PC-9 (cell line): ENCODE results near the gene GABPB2. TPM values are rescaled to one million over a fixed set of nuclear protein-coding genes. Genes with fewer than 3 reads are reported as not detected.

Source experiments
- BruUV-seq: library from RNA; stranded (reverse); fragments of 400-500 nt; replicated peaks from 2 replicates; lab custom pipeline; 2021; lab: Mats Ljungman, UMichigan
- CTCF ChIA-PET: fragments of 300-600 bp; sonication (Branson Sonifier 250); formaldehyde crosslinking; loops from one replicate; lab custom pipeline; 2022; ENCODE audit warnings: antibody characterized with exemption; lab: Charles Lee
- POLR2A ChIA-PET: fragments of 300-600 bp; sonication (Branson Sonifier 250); formaldehyde crosslinking; loops from one replicate; lab custom pipeline; 2022; ENCODE audit warnings: antibody characterized with exemption; ENCODE audit not compliant: unreplicated experiment; lab: Charles Lee
- DNase-seq, 2 experiments: peaks; one replicate each; pipeline versions ENCODE4 v3.0.0 to v3.0.0-alpha.2; 2015 to 2022; ENCODE audit warnings: mixed read lengths in 1 of 2
- H2AFZ ChIP-seq: fragments of 200-600 bp; sonication (generic); 2 replicates; pipeline ENCODE4 v1.8.1; 2017; ENCODE audit warnings: antibody characterized with exemption
- H3F3A ChIP-seq: fragments of 200-600 bp; sonication (generic); 2 replicates; pipeline ENCODE4 v1.8.1; 2017; ENCODE audit warnings: antibody characterized with exemption, mild to moderate bottlenecking, low read depth; ENCODE audit not compliant: insufficient read depth
- H3K27ac ChIP-seq: fragments of 200-600 bp; sonication (generic); 2 replicates; pipeline ENCODE4 v1.6.1; 2016; ENCODE audit warnings: mixed run types
- H3K27me3 ChIP-seq: fragments of 200-600 bp; sonication (generic); 2 replicates; pipeline ENCODE4 v1.6.1; 2016; ENCODE audit warnings: low read depth, mixed run types; ENCODE audit not compliant: insufficient read depth
- H3K36me3 ChIP-seq: fragments of 200-600 bp; sonication (generic); 2 replicates; pipeline ENCODE4 v1.6.1; 2016; ENCODE audit warnings: low read depth, mixed run types
- H3K4me1 ChIP-seq: fragments of 200-600 bp; sonication (generic); replicated peaks from 2 replicates; pipeline ENCODE4 v1.6.1; 2016; ENCODE audit warnings: mixed run types; ENCODE audit not compliant: insufficient read depth
- H3K4me2 ChIP-seq: fragments of 200-600 bp; sonication (generic); 2 replicates; pipeline ENCODE4 v1.6.1; 2017; ENCODE audit warnings: mixed run types
- H3K4me3 ChIP-seq: fragments of 200-600 bp; sonication (generic); 2 replicates; pipeline ENCODE4 v1.6.1; 2016; ENCODE audit warnings: mixed run types
- H3K79me2 ChIP-seq: fragments of 200-600 bp; sonication (generic); 2 replicates; pipeline ENCODE4 v1.6.1; 2017; ENCODE audit warnings: low read depth, mixed run types
- H3K9me2 ChIP-seq: fragments of 200-600 bp; sonication (generic); 2 replicates; pipeline ENCODE4 v1.8.1; 2017; ENCODE audit warnings: mild to moderate bottlenecking; ENCODE audit not compliant: insufficient read depth
- H3K9me3 ChIP-seq: fragments of 200-600 bp; sonication (generic); 2 replicates; pipeline ENCODE4 v1.8.1; 2016; ENCODE audit warnings: low read depth; ENCODE audit not compliant: insufficient read depth
- H4K20me1 ChIP-seq: fragments of 200-600 bp; sonication (generic); 2 replicates; pipeline ENCODE4 v1.8.1; 2017; ENCODE audit not compliant: insufficient read depth
- CTCF ChIP-seq: fragments of 200-600 bp; sonication (generic); conservative IDR thresholded peaks from 2 replicates; pipeline ENCODE4 v1.6.1; 2017; ENCODE audit warnings: mixed run types, antibody characterized with exemption, mild to moderate bottlenecking, moderate library complexity
- EZH2 ChIP-seq: fragments of 200-600 bp; sonication (generic); IDR thresholded peaks from 2 replicates; pipeline ENCODE4 v1.8.0; 2017; ENCODE audit warnings: antibody characterized with exemption, low read depth
- intact Hi-C: fragments of 100-400 bp; cut with micrococcal nuclease; formaldehyde crosslinking; loops from one replicate; pipeline ENCODE4 v1.10.0; 2022; ENCODE audit not compliant: unreplicated experiment
- total RNA-seq: library from RNA; stranded (reverse); gene quantifications from 2 replicates; pipeline ENCODE4 v1.2.3, GENCODE V29; 2021

Gene GABPB2
- total RNA-seq, 1 experiment from 2014 or later: 6.6 TPM

GRCh38 chr1:151098126-151098525 is 27.6 kb downstream of the GABPB2 start:
- Histone ChIP-seq H3K4me3 (no peak overlapping the region), H2AFZ (no peak overlapping the region), H3K9me2 (no peaks in the 10 kb centered on the region), H3K9me3 (no peaks in the 10 kb centered on the region), H3F3A (peaks cover 8% of the 10 kb centered on the region; the same call in 1 of the 2 replicates), H3K27me3 (no peaks in the 10 kb centered on the region), H3K4me1 (peaks cover 3% of the 10 kb centered on the region; the same call in 1 of the 2 replicates), H3K79me2 (no peaks in the 10 kb centered on the region), H3K27ac (no peak overlapping the region), H3K4me2 (no peak overlapping the region), H3K36me3 (no peaks in the 10 kb centered on the region), H4K20me1 (no peaks in the 10 kb centered on the region)
- ChIA-PET CTCF (interaction anchor here (0.6 to 0.7 kb wide), 2 partner anchors 12 to 43 kb away, joined by 4 to 6 read pairs; no protein-coding TSS in a partner anchor), POLR2A (no interaction called here)
- BruUV-seq: no TSS peak
- no peak for DNase-seq
- TF ChIP-seq CTCF: no peak
- no peak for TF ChIP-seq EZH2
- intact Hi-C loops: no loop called here

- ChIA-PET POLR2A (no interaction called here), CTCF (no interaction called here)
- Histone ChIP-seq H3K9me3 (no peaks in the 10 kb centered on the region), H4K20me1 (no peaks in the 10 kb centered on the region), H3K79me2 (no peaks in the 10 kb centered on the region), H3K36me3 (no peaks in the 10 kb centered on the region), H3K27me3 (no peaks in the 10 kb centered on the region), H3K27ac (no peak overlapping the region), H3F3A (no peaks in the 10 kb centered on the region), H3K4me3 (no peak overlapping the region), H2AFZ (no peak overlapping the region), H3K9me2 (no peaks in the 10 kb centered on the region), H3K4me1 (no peaks in the 10 kb centered on the region), H3K4me2 (no peak overlapping the region)
- intact Hi-C loops: no loop called here
- DNase-seq: no peak
- TF ChIP-seq CTCF (no peak), EZH2 (no peak)
- BruUV-seq: no TSS peak
Measured at GRCh38 chr1:151104630-151105029, 34.1 kb downstream of the GABPB2 start.

GRCh38 chr1:151106894-151107293 is 36.3 kb downstream of the GABPB2 start:
- TF ChIP-seq EZH2: no peak
- no peaks in the 10 kb centered on the region for H3K4me1 ChIP-seq
- no peaks in the 10 kb centered on the region for H3F3A ChIP-seq
- no peak overlapping the region for H3K27ac ChIP-seq
- no TSS peak for BruUV-seq
- no peaks in the 10 kb centered on the region for H3K36me3 ChIP-seq
- intact Hi-C loops: no loop called here
- no peaks in the 10 kb centered on the region for H3K27me3 ChIP-seq
- H3K79me2 ChIP-seq: no peaks in the 10 kb centered on the region
- no peak for DNase-seq
- H3K4me2 ChIP-seq: no peak overlapping the region
- no peaks in the 10 kb centered on the region for H3K9me2 ChIP-seq
- ChIA-PET POLR2A (no interaction called here), CTCF (no interaction called here)
- no peak overlapping the region for H2AFZ ChIP-seq
- no peaks in the 10 kb centered on the region for H4K20me1 ChIP-seq
- no peaks in the 10 kb centered on the region for H3K9me3 ChIP-seq
- no peak overlapping the region for H3K4me3 ChIP-seq

GRCh38 chr1:151108331-151108730 is 37.8 kb downstream of the GABPB2 start:
- H3K79me2 ChIP-seq: no peaks in the 10 kb centered on the region
- H3K36me3 ChIP-seq: no peaks in the 10 kb centered on the region
- no peaks in the 10 kb centered on the region for H3F3A ChIP-seq
- no TSS peak for BruUV-seq
- no peak overlapping the region for H3K4me3 ChIP-seq
- H3K27ac ChIP-seq: no peak overlapping the region
- CTCF ChIA-PET: no interaction called here
- no peaks in the 10 kb centered on the region for H3K27me3 ChIP-seq
- intact Hi-C loops: no loop called here
- TF ChIP-seq EZH2 (no peak), CTCF (no peak)
- H3K4me2 ChIP-seq: no peak overlapping the region
- H3K9me2 ChIP-seq: no peaks in the 10 kb centered on the region
- no peaks in the 10 kb centered on the region for H3K9me3 ChIP-seq
- POLR2A ChIA-PET: no interaction called here
- no peaks in the 10 kb centered on the region for H3K4me1 ChIP-seq
- H4K20me1 ChIP-seq: no peaks in the 10 kb centered on the region
- H2AFZ ChIP-seq: no peak overlapping the region
- no peak for DNase-seq
